ENCODE measurements around the gene CACNG4. TPM values are rescaled to one million over a fixed set of nuclear protein-coding genes. Genes with fewer than 3 reads are reported as not detected.

CACNG4 gene
- total RNA-seq, 4 donors from 2014 or later: 0.27 to 1.9 TPM; not detected in 2

DNA sequence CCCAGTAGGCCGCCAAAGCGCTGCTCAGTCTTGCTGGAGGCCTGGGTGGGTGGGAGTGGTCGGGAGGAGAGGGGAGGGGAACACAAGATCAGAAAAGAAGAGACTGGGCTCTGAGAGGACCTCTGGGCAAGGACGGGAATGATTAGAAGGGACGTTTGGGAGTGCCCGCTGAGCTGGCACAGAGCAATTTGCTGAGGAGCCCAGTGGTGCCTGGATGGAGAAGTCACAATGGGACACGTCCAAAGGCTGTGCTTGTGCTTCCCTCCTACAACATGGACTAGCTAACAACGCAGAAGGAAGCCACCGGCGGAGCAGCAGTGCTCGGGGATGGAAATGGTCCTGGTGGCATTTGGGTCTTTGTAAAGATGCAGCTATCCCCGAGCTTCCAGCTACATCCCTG, 45.6 kb upstream of the CACNG4 start:
- 80 to 84% methylated on average over 1 to 12 of the region's 12 CpGs for WGBS, 2 donors (ENCODE audit: low coverage in 1 of 2)
- Histone ChIP-seq H3K27ac (no peak overlapping the region), H3K4me1 (no peaks in the 10 kb centered on the region), H3K9me3 (no peaks in the 10 kb centered on the region), H3K27me3 (peaks cover under 1% of the 10 kb centered on the region), H3K36me3 (no peaks in the 10 kb centered on the region), H3K4me3 (no peak overlapping the region)
- intact Hi-C loops (cut with DNase I; ENCODE audit: low total_unique reads): no loop called here
- no peak for DNase-seq
- TF ChIP-seq EP300 (IDR thresholded peaks at IDR 0.05; ENCODE audit: low read depth) (no peak), POLR2AphosphoS5 (IDR thresholded peaks at IDR 0.05) (no peak)
- TF ChIP-seq, protein P1, sequence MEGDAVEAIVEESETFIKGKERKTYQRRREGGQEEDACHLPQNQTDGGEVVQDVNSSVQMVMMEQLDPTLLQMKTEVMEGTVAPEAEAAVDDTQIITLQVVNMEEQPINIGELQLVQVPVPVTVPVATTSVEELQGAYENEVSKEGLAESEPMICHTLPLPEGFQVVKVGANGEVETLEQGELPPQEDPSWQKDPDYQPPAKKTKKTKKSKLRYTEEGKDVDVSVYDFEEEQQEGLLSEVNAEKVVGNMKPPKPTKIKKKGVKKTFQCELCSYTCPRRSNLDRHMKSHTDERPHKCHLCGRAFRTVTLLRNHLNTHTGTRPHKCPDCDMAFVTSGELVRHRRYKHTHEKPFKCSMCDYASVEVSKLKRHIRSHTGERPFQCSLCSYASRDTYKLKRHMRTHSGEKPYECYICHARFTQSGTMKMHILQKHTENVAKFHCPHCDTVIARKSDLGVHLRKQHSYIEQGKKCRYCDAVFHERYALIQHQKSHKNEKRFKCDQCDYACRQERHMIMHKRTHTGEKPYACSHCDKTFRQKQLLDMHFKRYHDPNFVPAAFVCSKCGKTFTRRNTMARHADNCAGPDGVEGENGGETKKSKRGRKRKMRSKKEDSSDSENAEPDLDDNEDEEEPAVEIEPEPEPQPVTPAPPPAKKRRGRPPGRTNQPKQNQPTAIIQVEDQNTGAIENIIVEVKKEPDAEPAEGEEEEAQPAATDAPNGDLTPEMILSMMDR (IDR thresholded peaks at IDR 0.05): no peak
- in situ Hi-C loops (cut with MboI; ENCODE audit: low pct_ligation_motif_present in 1 of 4, low pct_unique_long_range_greater_than_20kb in 1 of 4, low sequenced_read_pairs in 3 of 4): loop anchor here in 3 of 4 donors (10.0 to 25.0 kb wide), 3 partner anchors 204 to 707 kb away; no protein-coding TSS in a partner anchor

DNA sequence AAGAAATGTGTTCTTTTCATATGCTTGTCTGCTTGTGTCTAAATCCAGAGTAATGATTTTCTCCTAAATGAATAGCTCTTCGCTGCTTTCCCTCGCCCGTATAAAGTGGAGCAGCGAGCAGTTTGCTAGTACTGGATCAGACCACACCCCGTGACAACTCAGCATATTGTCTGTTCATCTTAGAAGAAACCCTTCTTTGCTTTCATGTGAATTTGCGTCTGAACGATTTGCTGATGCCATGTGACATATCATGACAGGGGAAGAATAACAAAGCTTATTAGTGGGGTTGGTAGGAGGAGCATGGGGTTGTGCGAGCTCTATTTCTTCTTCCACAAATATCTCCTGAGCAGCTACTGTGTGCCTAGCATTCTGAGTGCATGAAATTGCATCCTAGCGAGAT, 44.1 kb upstream of the CACNG4 start:
- 79 to 82% methylated on average over 9 of the region's 9 CpGs for WGBS, 2 donors (ENCODE audit: low coverage in 1 of 2)
- TF ChIP-seq POLR2AphosphoS5 (IDR thresholded peaks at IDR 0.05) (no peak), EP300 (IDR thresholded peaks at IDR 0.05; ENCODE audit: low read depth) (no peak), POLR2A (IDR thresholded peaks at IDR 0.05) (no peak)
- TF ChIP-seq, protein P1 (IDR thresholded peaks at IDR 0.05): no peak
- Histone ChIP-seq H3K4me1 (no peaks in the 10 kb centered on the region), H3K4me3 (no peak overlapping the region), H3K27me3 (peaks cover 6% of the 10 kb centered on the region), H3K36me3 (no peaks in the 10 kb centered on the region), H3K9me3 (no peaks in the 10 kb centered on the region), H3K27ac (no peak overlapping the region)
- in situ Hi-C loops (cut with MboI; ENCODE audit: low pct_ligation_motif_present in 1 of 4, low pct_unique_long_range_greater_than_20kb in 1 of 4, low sequenced_read_pairs in 3 of 4) (loop anchor here in 2 of 4 donors (25.0 kb wide), 2 partner anchors 242 to 708 kb away; no protein-coding TSS in a partner anchor), intact Hi-C loops (cut with DNase I; ENCODE audit: low total_unique reads) (no loop called here)
- no peak for DNase-seq

DNA sequence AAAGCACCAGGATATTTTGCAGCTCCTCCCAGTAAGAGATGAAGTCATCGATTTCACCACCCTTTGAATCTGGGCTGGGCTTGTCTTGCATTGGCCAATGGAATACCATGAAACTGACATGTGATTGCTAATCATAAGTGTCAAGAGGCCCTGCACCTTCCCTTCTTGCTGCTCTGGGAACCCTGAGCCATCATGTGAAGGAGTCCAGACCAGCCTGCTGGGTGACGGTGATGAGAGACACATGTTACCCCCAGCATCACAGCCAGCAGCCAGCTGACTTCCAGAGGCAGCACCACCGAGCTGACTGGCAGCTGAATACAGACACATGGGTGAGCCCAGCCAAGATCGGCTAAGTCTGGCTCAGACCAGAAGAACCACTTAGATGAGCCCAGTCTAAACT, 43.6 kb upstream of the CACNG4 start:
- no peak overlapping the region for H3K27ac ChIP-seq
- DNase-seq: no peak
- in situ Hi-C loops (cut with MboI; ENCODE audit: low pct_ligation_motif_present in 1 of 4, low pct_unique_long_range_greater_than_20kb in 1 of 4, low sequenced_read_pairs in 3 of 4) (loop anchor here in 2 of 4 donors (25.0 kb wide), 2 partner anchors 241 to 709 kb away; no protein-coding TSS in a partner anchor), intact Hi-C loops (cut with DNase I; ENCODE audit: low total_unique reads) (no loop called here)
- H3K36me3 ChIP-seq: no peaks in the 10 kb centered on the region
- no peaks in the 10 kb centered on the region for H3K9me3 ChIP-seq
- H3K4me3 ChIP-seq: no peak overlapping the region
- H3K27me3 ChIP-seq: peaks cover 10% of the 10 kb centered on the region
- no peaks in the 10 kb centered on the region for H3K4me1 ChIP-seq
- WGBS, 2 donors (ENCODE audit: low coverage in 1 of 2): 73% methylated on average over 4 of the region's 4 CpGs; no CpG with 5 or more reads in 1 of the 2 donors
- TF ChIP-seq EP300 (IDR thresholded peaks at IDR 0.05; ENCODE audit: low read depth) (no peak), POLR2A (IDR thresholded peaks at IDR 0.05) (no peak), POLR2AphosphoS5 (IDR thresholded peaks at IDR 0.05) (no peak)
- TF ChIP-seq, protein P1 (IDR thresholded peaks at IDR 0.05): no peak

- in situ Hi-C loops (cut with MboI; ENCODE audit: low pct_ligation_motif_present in 1 of 4, low pct_unique_long_range_greater_than_20kb in 1 of 4, low sequenced_read_pairs in 3 of 4): loop anchor here in 2 of 4 donors (25.0 kb wide), 2 partner anchors 238 to 712 kb away; no protein-coding TSS in a partner anchor
- TF ChIP-seq, protein P1 (IDR thresholded peaks at IDR 0.05): no peak
- Histone ChIP-seq H3K27me3 (peaks cover 23% of the 10 kb centered on the region), H3K4me1 (no peaks in the 10 kb centered on the region), H3K27ac (no peak overlapping the region), H3K9me3 (no peaks in the 10 kb centered on the region), H3K36me3 (no peaks in the 10 kb centered on the region), H3K4me3 (no peak overlapping the region)
- no peak for DNase-seq
- intact Hi-C loops (cut with DNase I; ENCODE audit: low total_unique reads): no loop called here
- 60 to 69% methylated on average over 1 of the region's 1 CpG for WGBS, 2 donors (ENCODE audit: low coverage in 1 of 2)
Observed at GRCh38 chr17:66923886-66924285, 40.6 kb upstream of the CACNG4 start.
